Measurements from ENCODE around the gene PEA15. TPM values are rescaled to one million over a fixed set of nuclear protein-coding genes. Genes with fewer than 3 reads are reported as not detected.

Gene PEA15
- total RNA-seq, 1 donor from 2014 or later = 37.4 TPM

DNA sequence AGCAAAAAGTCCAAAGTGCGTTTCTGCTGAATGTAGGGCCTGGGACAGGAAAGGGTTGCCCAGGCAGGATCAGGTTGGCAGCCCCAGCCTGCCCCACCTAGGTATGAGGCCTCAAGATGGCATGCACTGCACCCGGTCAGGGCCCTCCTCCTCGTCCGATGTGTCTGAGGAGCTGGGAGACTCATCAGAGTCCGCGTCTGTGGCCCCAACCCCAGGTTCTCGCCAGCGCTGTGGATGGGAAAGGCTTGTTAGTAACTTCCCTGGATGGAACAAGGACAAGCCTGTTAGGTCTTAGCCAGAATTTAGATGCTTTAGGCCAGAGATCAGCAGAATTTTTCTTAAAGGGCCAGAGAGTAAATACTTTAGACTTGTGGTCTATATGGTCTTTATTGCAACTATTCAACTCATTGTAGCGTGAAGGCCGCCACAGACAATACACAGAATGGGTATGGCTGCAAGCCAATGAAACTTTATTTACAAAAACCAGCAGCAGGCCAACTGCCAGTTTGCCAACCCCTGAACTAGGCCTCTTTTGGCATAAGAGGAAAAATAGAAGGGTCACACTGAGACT lies 12.4 kb downstream of the PEA15 start:
- Mint-ChIP-seq H3K4me3 (no peak overlapping the region), H3K4me1 (peaks cover 7% of the 10 kb centered on the region), H3K9me3 (no peaks in the 10 kb centered on the region), H3K36me3 (peaks cover 24% of the 10 kb centered on the region), H3K27ac (no peak overlapping the region), H3K27me3 (ENCODE audit: low read depth) (no peaks in the 10 kb centered on the region)
- DNase-seq (ENCODE audit: low spot score in 2 of 2, unreplicated experiment in 2 of 2) = no peak
- TF ChIP-seq, protein P1, sequence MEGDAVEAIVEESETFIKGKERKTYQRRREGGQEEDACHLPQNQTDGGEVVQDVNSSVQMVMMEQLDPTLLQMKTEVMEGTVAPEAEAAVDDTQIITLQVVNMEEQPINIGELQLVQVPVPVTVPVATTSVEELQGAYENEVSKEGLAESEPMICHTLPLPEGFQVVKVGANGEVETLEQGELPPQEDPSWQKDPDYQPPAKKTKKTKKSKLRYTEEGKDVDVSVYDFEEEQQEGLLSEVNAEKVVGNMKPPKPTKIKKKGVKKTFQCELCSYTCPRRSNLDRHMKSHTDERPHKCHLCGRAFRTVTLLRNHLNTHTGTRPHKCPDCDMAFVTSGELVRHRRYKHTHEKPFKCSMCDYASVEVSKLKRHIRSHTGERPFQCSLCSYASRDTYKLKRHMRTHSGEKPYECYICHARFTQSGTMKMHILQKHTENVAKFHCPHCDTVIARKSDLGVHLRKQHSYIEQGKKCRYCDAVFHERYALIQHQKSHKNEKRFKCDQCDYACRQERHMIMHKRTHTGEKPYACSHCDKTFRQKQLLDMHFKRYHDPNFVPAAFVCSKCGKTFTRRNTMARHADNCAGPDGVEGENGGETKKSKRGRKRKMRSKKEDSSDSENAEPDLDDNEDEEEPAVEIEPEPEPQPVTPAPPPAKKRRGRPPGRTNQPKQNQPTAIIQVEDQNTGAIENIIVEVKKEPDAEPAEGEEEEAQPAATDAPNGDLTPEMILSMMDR (IDR thresholded peaks at IDR 0.05; ENCODE audit: unreplicated experiment) = no peak

DNA sequence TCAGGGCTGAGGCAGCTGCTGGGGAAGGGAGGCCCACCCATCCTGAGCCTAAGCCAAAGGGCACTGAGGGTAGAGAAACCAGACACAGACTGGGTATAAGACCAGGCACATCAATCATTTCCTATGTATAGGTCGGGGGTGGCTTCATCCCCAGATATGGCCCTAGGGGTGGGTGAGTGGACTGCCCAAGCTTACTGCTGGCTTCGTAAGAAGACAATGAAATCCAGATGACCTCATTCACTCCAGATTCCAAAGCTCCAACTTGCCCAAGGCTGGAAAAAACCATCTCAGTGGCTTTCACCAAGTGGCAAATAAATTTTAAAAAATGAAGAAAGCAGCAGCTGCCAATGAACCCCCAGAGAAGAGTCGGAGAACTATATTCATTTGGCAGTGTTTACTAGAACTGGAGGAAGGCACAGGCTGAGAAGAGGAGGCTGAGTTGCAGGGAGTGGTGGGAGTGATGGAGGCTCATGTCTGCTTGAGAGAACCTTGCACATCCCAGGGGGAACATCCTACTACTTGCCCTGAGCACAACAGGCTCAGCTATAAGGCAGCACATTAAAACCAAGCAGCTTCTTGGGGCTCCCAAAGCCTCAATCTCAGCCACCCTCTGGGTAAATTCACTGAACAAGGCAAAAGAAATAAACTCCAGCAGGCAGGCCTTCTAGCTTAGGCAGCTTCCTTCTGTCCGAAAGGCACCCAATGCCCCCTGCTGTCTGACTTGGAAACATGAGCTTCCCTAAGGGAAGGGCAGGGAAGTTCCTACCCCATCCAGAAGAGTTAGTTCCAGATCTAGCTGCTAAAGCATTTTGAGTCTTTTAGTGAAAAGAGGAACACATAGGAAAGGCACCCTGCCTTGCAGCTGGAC lies 14.1 kb downstream of the PEA15 start:
- peaks cover 7% of the 10 kb centered on the region for H3K4me1 Mint-ChIP-seq
- H3K36me3 Mint-ChIP-seq = peaks cover 19% of the 10 kb centered on the region
- TF ChIP-seq, protein P1 (IDR thresholded peaks at IDR 0.05; ENCODE audit: unreplicated experiment) = no peak
- no peaks in the 10 kb centered on the region for H3K27me3 Mint-ChIP-seq (ENCODE audit: low read depth)
- peak overlapping the region; percentile 51 for H3K27ac Mint-ChIP-seq
- no peaks in the 10 kb centered on the region for H3K9me3 Mint-ChIP-seq
- no peak overlapping the region for H3K4me3 Mint-ChIP-seq
- no peak for DNase-seq (ENCODE audit: low spot score in 2 of 2, unreplicated experiment in 2 of 2)

DNA sequence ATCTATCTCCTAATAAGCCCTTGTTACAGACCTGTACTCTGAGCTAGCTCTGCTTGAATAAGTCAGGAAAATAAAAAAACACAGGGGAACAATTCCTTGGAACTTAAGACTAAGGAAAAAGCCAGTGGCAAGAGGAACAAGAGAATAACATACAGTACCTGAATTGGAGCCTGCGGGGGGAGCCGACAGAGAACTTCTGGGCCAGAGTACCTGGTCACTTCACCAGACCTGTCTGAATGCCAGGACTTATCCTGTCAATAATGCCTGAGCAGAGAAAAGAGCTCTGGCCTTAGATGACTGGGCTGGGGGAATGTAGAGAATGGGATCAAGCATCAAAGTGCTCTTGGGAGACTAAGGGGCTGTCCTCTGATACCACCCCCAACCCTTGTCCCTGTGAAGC lies 15.1 kb downstream of the PEA15 start:
- Mint-ChIP-seq H3K27me3 (ENCODE audit: low read depth) (no peaks in the 10 kb centered on the region), H3K36me3 (peaks cover 19% of the 10 kb centered on the region), H3K9me3 (no peaks in the 10 kb centered on the region), H3K4me1 (peaks cover 1% of the 10 kb centered on the region), H3K4me3 (no peak overlapping the region), H3K27ac (peak overlapping the region; percentile 11)
- no peak for DNase-seq (ENCODE audit: low spot score in 2 of 2, unreplicated experiment in 2 of 2)
- TF ChIP-seq, protein P1 (IDR thresholded peaks at IDR 0.05; ENCODE audit: unreplicated experiment) = no peak

DNA sequence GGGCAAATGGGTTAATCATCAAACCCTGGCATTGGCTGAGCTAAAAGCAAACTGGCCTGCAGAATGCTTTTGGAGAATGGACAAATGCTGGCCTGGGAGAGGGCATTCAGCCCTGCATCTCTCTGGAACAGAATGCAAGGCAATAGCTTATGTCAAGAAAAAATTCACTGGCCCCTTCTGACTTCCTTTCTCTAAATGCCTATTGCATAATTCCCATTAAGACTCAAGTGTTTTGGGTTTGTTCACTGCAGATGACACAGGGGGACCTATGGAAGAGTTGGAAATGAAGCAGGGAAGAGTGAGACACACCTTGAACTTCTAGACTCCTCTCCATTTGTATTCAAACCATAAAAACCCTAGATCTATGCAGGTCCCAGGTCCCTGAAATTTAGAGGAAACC lies 15.9 kb downstream of the PEA15 start:
- H3K27me3 Mint-ChIP-seq (ENCODE audit: low read depth) = no peaks in the 10 kb centered on the region
- H3K27ac Mint-ChIP-seq = no peak overlapping the region
- H3K4me1 Mint-ChIP-seq = no peaks in the 10 kb centered on the region
- TF ChIP-seq, protein P1 (IDR thresholded peaks at IDR 0.05; ENCODE audit: unreplicated experiment) = no peak
- peaks cover 17% of the 10 kb centered on the region for H3K36me3 Mint-ChIP-seq
- no peaks in the 10 kb centered on the region for H3K9me3 Mint-ChIP-seq
- no peak for DNase-seq (ENCODE audit: low spot score in 2 of 2, unreplicated experiment in 2 of 2)
- H3K4me3 Mint-ChIP-seq = no peak overlapping the region

DNA sequence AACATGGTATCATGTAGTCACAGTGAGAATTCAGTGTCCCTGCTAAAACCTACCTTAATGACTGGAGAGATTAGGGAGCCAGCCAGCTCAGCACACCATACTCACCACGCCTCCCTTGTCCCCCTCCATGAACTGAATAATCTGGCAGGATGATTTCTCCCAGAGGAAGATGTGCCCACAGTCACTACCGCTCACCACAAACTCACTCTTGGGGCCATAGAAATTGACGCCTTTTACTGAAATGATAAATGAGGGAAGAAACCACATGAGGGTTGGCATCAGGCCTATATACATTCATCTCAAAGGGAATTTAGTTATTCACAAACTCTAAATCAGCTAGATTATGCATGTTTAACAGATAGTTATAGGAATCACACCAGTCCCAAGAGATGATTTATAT lies 17.4 kb downstream of the PEA15 start:
- no peak for DNase-seq (ENCODE audit: low spot score in 2 of 2, unreplicated experiment in 2 of 2)
- H3K27ac Mint-ChIP-seq = no peak overlapping the region

More for the DNA sequence above, 17.4 kb downstream of the PEA15 start:
- no peaks in the 10 kb centered on the region for H3K9me3 Mint-ChIP-seq
- TF ChIP-seq, protein P1 (IDR thresholded peaks at IDR 0.05; ENCODE audit: unreplicated experiment) = no peak
- no peaks in the 10 kb centered on the region for H3K4me1 Mint-ChIP-seq
- H3K4me3 Mint-ChIP-seq = no peak overlapping the region
- no peaks in the 10 kb centered on the region for H3K27me3 Mint-ChIP-seq (ENCODE audit: low read depth)
- H3K36me3 Mint-ChIP-seq = peaks cover 13% of the 10 kb centered on the region
